Hematopoietic multipotent progenitor cell treated with erythropoietin and hydrocortisone succinate and interleukin-3 and kit ligand, for 6 days (in vitro differentiated cells): ENCODE measurements around the gene DACH2.

Experiments
- DNase-seq: peaks from one replicate; pipeline ENCODE4 v3.0.0-alpha.2; 2015

The DACH2 gene

DNA sequence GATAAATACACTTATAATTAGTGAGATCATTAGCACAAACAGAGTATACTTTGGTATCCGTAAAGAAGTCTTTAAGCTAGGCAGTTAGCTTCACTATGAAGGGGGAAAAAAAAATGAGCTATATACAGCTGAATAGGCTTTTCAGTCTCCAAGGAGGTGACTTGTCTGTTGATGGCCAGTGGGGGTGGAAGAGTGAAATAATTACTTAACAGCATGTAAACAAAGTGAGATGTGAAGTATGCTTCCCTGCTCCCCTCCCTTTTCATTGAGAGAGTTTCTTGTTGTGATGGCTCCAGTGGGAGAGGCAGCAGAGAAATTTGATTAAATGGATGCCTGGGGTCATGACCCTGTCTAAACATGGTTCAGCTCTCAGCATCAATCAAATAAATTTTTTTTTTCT, 180.9 kb downstream of the DACH2 start:
- no peak for DNase-seq

DNA sequence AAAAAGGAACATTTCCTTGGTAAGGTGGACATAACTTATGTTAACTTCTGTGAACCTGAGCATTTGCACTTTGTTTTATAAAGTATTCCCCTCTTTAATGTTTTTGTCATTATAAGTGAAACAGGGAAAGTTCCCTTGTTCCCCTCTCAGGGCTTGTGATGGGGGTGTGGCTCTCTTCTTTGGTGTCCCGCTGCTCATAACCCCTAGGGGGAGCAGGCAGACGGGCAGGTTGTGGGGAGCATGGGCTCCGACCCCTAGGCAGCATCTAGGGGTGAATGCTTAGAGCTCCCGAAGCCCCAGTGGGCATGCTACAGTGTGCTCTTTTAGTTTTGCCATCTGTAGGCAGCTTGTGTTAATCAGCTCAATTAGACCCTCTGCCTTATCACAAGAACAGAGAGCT, 200.4 kb downstream of the DACH2 start:
- peak; percentile 0 for DNase-seq

DNA sequence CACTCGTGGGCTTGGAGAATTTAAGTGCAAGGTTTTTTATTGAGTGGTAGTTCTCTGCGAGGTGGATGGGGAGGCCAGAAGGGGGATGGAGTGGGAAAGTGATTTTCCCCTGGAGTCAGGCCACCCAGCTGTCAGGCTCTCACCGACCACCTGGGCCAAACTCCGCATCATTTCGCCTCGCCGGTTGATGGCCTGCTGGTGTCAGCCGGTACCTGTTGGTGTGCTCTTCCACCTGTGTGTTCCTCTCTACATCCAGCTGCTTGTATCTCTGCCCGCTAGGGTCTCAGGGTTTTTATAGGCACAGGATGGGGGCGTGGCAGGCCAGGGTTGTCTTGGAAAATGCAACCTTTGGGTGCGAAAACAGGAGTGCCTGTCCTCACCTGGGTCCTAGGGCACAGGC, 200.9 kb downstream of the DACH2 start:
- no peak for DNase-seq

DNA sequence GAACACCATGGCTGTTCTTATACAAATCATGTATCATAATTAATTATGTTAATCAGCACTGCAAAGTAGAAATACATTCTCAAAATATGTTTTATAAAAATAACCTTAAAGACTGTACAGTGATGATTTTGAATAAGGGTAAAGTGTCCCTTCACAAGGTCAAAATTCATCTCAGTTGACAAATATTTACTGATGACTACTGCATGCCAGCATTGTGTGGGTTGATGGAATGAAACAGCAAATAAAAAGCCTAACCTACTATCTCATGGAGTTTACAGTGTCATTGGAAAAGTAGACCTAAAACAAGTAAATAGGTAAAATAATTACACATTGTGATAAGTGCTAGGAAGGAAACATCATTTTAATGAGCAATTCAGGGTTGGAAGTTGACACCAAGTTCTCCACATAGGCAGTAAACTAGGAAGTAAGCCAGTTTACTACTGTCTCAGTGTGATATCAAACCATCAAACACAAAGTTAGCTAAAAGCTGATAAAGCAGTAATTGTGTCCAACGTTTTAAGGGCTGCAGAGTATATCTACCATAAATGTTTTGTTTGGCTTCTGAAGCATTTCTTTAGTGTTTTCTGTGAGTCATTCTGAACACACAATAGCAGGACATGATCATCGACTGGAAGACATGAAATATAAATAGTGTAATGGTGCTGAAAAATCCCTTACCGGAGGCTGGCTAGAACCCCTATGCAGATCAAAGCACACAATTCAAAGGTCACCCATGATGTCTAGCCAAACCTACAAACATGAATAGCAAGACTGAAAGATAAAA, 221.8 kb downstream of the DACH2 start:
- no peak for DNase-seq

DNA sequence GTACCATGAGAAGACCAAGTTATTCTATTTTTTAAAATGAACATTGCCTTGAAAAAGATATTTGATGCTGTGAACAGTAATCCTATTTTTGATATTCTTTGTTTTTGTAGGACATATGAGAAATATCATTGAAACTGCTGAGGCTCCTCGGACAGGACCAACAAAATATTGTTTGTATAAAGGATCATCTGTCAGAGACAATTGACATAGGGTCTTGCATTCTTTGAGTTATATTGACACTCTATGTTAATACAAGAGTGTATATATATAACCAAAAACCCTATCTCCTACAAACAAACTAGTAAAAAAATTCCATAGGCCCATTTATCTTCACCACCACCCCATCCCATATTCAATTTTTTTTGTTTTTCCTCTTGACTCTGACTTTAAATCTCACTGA, 222.7 kb downstream of the DACH2 start:
- no peak for DNase-seq

DNA sequence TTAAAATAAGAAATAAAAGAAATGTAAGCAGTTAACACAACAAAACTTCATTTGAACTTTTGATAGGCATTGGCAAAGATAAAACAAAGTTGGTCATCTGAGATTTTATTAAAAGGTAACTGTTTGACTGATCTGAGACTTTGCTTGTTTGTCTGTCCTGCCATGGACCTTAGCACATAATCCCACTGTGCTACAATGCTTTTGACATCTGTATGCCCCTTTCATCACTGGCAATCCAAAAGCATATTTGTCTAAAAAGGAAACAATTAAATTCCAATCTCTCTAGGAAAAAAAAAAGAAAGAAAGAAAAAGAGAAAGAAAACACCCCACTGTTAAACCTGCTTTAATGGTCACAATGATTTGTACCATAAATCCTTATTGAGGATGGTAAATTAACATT, 231.0 kb downstream of the DACH2 start:
- no peak for DNase-seq

DNA sequence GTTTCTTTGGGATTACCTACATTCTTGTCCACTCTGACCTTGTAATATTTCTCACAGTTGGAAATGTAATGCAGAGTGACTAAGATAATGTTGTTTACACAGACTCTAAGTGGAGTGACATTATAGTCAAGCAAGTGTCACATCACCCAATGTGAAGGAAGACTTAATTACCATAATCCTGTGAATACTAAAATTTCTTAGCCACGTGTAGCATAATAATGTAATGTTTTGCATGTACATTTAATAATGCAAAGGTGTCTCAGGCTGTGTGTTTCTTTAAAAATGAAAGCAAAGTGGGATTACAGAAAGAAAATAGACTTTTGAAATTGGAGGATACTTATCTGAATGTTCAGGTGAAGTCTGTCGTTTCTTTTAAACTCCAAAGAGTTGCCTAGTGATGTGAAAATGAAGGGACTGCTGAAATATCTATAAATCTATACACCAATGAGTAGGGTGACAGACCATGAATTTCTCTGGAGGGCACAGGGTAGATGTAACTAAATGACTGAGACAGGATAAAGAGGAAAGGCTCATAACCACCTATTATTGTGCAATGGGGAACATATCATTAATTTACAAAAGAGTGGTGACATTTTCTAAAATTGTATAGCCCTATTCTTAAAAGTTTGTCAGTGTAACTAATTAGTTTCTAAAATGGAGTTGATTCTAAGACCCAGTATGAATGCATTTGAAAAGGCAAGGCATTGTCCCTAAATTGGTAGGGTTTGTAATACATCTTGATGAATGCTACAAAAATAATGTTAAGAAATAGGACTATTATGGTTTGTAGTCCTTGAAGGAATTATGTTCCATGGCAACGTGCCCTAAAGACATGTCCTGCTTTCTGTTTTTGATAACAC, 235.7 kb downstream of the DACH2 start:
- no peak for DNase-seq

DNA sequence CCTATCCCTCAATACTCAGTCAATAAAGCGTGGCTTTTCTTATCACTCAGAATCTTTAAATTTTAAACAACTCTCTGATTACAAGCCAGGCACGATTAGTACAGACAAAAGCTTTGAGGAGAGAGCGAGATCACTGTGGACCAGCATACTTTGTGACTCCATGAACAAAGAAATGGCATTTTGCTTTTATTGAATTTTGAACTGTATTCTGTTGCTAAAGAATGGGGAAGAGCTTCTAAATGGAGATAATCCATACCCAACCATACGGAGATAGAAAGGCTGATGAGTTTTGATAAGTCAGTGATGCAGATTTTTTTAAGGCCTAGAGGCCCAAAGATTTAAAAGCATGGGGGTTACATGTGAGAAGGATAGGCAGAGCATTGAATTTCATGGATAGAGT, 259.1 kb downstream of the DACH2 start:
- no peak for DNase-seq

DNA sequence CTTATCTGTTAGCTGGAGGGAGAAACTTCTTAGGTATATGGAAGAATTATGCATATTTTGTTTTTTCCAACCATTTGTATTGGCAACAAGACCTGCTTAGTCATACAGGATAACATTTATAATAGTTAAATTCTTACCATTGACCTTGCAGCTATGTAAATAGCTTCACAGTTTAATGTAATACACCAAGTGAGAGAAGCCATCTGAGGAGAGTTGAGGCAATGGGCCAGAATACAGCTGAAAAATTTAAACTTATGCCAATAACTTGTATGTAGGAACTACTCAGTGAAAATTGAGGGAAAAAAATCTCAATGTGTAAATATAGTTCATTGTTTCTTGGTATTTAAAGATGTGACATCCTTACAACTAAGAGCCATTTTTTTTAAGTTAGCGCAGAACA, 273.5 kb downstream of the DACH2 start:
- DNase-seq, result no peak

DNA sequence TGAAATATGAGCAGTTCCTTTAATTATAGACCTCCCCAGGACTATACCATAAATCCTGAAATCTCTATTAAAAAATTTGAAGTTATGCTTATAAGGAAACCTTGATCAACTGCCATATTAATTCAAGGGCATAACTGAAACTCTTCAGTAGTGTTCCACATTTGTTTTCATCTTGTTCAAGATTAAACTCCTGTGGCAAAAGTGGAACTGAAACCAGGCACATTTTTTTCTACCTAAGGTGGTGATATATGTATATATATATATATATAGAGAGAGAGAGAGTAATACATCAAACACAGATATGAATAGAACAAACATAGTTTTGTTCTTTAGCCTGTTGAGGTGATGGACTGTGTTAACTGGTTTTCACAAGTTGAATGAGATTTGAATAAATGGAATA, 287.9 kb downstream of the DACH2 start:
- DNase-seq, result no peak

DNA sequence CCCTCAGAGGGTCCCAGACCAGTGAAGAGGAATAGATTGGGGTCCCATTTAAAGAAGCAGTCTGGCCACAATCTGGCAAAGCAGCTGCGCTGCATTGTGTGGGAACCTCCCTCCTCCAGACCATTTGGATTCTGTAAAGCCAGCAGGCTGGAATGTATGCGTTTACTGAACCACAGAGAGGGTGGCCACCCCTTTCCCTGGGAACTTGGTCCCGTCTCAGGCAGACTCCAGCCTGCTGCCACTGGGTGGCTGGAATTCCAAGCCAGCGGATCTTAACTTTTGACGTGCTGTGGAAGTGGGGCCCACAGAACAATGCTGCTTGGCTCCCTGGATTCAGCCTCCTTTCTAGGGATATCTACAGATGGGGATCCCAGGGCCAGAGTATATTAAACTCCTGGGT, 307.2 kb downstream of the DACH2 start:
- DNase-seq, result no peak

DNA sequence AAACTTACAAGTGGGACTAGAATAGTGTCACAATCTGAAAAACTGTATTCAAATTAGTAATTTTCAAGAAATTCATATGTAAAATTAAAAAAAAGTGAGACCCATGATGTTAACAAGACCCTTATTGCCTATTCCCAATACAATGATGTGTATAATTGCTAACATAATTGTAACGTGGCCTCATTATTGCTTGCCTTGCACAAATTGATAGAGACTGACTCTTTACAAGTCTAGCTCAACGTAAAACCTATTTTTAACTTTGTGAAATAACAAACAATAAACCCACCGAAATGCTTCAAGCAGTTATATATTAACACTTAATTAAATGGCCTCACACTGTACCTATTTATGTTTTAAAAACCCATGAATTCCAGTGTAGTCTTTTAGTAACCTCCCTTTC, 312.5 kb downstream of the DACH2 start:
- no peak for DNase-seq

DNA sequence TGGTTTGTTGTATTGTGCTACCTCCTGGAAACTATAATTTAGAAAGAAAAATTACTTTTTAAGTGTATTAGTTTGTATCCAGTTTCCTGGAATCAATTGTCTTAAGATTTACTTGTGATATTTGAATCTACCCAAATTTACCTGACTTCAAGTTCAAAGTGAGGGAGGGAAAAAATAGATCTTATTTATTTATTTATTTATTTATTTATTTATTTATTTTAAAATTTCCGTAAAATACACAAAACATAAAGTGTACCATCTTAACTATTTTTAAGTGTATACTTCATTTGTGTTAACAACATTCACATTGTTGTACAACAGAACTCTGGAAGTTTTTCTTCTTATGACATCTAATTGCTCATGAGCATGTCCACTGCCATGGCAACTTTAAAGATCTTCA, 356.0 kb downstream of the DACH2 start:
- DNase-seq, result no peak

DNA sequence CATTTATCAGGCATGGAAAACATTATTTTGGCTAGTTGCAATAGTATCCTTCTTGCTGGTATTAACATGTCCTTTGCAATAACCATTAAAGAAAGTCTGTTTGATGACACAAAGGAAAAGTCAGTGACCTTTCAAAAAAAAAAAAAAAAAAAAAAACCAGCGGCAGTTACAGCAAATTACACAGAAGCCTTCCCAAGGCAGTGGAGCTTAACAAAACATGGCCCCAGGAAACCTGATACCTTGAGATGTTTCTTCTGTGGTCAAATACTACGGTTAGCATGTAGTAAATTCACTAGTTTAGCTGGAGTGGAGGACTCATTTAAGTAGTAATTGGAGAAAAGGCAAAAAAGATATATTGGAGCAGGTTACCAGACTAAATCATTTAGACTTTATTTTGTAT, 359.1 kb downstream of the DACH2 start:
- no peak for DNase-seq

DNA sequence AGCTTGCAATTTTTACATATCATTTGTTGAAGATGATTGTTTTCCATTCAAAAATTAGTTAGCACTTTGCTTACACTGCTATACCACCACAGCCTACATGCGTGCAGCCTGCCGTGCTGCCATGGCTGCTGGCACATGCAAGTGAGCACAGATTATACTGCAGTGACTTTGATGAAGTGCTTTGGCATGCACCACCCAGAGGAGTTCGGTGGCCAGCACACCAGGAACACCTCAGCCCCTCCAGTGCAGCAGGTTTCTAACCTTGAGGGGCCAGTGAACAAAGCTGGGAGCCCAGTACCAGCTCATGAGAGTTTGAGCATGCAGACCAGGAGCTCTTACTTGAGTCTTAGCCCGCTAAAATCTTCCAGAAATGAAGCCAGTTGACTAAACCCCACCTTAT, 431.5 kb downstream of the DACH2 start:
- no peak for DNase-seq

DNA sequence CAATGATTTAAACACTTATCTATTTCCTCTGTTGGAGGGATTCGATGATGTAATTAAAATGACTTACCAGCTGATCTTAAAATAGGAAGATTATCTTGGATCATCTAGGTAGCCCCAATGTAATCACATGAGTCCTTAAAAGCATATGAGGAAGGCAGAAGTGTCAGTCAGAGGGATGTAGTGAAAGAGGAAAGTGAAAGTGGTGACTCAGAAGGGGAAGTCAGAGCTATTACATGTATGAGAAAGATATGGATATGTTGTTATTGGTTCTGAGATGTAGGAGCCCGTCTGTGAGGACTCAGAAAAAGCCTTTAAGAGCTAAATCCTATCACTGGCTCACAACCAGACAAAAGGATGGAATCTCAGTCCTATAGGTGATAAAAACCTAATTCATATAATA, 456.4 kb downstream of the DACH2 start:
- no peak for DNase-seq

DNA sequence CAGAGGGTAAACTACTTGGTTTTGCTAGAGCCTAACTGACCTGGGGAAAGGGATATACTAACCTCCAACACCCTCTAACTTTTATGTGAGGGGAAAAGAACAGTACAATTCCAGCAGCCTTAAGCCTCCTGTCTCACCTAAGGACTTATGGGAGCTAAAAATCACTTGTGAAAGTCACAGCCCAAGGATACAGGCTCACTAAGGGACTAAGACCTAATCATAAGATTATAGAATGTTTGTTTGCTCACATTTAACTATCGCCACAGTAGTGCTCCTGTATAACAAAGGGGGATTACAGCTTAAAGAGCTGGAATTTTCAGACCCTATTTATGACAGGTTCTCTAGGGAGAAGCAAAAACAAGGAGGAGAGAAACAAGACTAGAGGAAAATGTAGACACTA, 548.7 kb downstream of the DACH2 start:
- DNase-seq, result no peak

DNA sequence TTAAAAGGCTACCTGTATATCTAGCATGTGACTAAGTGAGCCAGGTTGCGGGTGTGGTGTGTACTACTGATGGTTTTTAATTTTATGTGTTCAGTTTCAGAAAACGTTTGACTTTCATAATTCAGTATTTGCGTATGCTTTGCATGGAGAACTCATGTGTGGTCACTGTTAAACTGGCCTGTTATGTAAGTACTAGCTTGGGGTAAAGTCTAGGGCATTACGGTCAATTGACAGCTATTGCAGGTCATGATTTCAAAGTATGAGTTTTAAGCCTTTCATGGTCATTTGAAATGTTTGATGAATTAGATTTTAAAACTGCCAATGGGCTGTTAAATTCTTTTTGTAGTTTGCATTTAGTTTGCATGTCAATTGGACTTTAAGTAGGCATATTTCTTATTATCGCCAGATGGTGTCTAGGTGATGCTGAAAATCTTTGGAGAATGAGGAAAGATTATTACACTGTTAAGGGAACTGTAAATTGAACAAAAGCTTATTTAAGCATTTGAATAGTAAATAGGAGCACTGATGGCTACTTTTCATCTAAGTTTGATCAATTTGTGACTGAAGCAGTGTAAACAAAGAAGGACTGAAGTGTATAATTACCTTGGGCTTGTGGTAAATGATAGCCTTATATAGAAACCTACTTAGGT, 563.4 kb downstream of the DACH2 start:
- no peak for DNase-seq

DNA sequence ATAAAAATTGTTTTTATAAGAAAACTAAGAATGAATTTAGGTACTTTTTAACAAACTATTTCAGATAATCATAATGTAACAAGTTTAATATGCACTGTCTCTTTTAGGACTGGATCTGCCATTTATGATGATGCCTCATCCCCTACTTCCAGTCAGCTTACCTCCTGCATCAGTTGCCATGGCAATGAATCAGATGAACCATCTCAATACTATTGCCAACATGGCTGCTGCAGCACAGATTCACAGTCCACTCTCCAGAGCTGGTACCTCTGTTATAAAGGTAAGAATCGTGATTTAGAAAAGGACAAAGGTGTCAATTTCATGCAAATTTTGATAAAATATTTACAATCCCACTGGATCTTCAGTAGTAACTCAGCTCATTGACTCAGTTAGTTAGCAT, 566.2 kb downstream of the DACH2 start:
- DNase-seq, result no peak

DNA sequence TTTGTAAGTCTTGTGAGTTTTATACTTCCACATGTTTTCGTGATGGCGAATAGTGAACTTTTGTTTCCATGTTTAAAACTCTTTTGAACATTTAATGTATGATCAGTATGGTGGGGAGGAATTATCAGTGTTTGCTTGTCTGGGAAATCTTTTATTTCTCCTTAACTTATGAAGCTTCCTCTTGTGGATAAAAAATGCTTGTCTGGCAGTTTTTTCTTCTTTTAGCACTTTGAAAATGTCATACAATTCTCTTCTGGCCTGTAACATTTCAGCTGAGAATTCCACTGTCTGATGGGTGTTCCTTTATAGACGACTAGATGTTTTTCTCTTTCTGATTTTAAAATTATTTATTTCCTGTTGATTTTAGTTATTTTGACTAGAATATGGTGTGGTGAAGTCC, 576.0 kb downstream of the DACH2 start:
- DNase-seq, result no peak

DNA sequence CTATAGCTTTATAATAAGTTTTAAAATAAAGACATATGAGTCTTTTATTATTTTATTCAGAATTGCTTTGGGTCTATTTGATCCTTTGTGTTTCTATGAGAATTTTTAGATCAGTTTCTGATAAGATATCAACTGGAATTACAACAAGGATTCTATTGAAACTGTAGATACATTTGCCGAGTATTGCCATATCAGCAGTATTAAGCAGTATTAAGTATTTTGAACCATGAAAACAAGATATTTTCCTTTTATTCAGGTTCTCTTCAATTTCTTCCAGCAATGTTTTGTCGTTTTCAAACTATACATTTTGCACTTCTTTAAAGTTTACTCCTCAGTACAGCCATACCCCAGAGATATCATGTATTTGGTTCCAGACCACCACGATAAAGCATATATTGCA, 598.8 kb downstream of the DACH2 start:
- DNase-seq, result no peak

DNA sequence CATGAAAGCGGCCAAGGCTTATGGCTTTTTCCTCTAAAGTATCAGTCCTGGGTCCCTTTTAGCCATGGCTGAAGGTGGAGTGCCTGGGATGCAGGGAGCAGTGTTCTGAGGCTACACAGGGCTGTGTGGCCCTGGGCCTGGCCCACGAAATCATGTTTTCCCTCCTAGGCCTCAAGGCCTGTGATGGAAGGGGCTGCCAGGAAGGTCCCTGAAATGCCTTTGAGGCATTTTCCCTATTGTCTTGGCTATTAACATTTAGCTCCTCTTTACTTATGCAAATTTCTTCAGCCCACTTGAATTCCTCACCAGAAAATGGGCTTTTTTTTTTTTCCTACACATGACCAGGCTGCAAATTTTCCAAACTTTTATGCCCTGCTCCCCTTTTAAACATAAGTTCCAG, 657.0 kb downstream of the DACH2 start:
- no peak for DNase-seq

DNA sequence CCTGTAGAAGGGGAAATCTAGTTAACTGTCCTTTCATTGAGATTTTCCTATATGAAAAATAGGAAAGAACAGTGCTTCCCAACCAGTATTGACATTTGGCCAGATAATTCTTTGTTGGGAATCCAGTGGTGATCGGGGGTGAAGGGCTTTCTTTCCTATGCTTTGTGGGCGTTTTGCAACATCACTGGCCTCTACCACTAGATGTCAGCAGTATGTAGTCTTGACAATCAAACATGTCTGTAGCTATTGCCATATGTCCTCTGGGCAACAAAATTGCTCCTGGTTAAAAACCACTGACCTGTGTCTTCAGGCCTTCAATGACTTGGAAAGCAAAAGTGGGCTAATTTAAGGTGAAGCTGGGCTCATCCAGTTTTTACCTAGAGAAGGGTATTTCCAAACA, 658.5 kb downstream of the DACH2 start:
- DNase-seq, result peak; percentile 28

DNA sequence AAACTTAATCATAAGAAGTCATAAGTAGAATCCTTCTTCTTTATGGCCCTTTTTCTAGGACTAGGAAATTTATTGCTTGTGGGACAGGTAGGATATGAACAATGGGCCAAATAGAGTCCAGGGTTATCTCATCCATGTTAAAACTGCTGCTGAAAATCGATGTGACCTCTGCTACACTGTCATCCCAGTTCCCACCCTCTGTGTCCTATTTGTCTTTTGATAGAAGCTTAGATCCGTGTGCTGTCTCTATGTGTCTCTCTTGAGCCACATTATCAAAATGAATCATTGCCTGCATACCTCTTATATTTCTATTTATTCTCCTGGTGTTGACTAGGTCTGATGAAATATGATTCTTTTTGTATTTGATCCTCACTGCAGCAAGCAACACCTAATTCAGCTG, 661.4 kb downstream of the DACH2 start:
- no peak for DNase-seq
